KOPT-K1 (cell line): ENCODE results near the gene PGRMC1.
A peak's percentile ranks its signal among the peaks of the same experiment; 100 is the strongest.

Source experiments
- H3K27ac ChIP-seq: fragments of 200-600 bp; sonication (generic); 2 replicates; pipeline ENCODE4 v1.5.1; 2016; ENCODE audit warnings: antibody characterized with exemption, mild to moderate bottlenecking, low read depth, low read length; ENCODE audit not compliant: poor library complexity, severe bottlenecking
- H3K36me3 ChIP-seq: fragments of 200-600 bp; sonication (generic); 2 replicates; pipeline ENCODE4 v1.5.1; 2017; ENCODE audit warnings: antibody characterized with exemption, mild to moderate bottlenecking, low read length, moderate library complexity; ENCODE audit not compliant: insufficient read depth
- H3K9me3 ChIP-seq: fragments of 200-600 bp; sonication (generic); 2 replicates; pipeline ENCODE4 v1.5.1; 2017; ENCODE audit warnings: antibody characterized with exemption, low read length, mild to moderate bottlenecking; ENCODE audit not compliant: insufficient read depth, poor library complexity, severe bottlenecking

The PGRMC1 gene

DNA sequence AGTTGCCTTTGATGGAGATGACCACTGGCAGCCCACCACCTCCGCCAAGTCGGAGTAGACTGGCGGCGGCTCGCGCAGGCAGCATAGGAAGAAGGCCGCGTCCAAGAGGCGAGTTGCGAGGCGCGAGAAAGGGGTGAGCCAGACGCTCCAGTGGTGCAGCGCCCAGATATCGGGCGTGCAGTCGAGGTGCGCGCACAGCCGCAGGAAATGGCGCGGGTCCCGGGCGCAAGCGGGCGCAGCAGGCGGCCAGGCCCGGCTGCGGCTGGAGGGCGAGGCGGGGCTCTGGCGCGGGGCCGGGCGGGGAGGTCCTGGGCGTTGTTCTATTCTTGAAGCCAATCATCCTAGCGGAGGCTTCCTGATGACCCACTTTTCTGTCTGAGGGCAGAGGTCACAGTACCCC, 13.2 kb upstream of the PGRMC1 start:
- Histone ChIP-seq H3K27ac (no peak overlapping the region), H3K9me3 (no peaks in the 10 kb centered on the region), H3K36me3 (no peaks in the 10 kb centered on the region)

DNA sequence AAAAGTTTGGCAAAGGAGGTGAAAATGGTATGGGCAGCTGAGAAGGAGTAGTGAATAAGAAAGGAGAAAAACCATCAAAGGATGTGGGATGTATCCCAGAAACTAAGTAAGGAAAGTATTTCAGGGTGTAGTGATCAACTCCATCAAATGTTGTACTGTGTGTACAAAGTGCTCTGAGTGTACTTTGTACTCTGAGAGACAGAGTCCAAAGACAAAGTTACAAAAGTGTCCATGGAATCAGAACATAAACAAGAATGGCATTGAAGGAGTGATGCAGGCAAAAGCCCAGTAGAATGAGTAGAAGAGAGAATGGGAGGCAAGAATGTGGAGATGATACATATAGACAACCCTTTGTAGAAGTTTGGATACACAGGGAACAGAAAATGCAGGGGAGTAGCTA, 12.3 kb upstream of the PGRMC1 start:
- Histone ChIP-seq H3K36me3 (no peaks in the 10 kb centered on the region), H3K9me3 (no peaks in the 10 kb centered on the region), H3K27ac (no peak overlapping the region)

DNA sequence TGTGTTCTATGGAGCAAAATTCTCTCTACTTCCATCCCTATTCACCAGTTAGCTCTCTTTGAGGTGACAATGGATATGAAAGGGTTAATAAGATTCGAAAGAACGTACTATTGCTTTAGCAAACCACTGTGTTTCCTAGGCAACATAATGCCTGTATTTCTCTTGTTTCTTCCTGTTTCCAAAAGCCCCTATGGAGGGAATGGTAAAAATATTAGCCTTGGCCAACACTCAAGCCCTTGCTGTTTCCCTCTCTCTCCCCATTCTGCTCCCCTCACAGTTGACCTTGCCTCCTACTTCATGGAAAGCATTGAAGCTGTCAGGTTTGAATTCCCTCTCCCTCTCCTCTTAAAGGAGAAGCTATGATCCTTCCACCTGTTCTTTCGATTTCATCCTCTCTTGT, 9.6 kb upstream of the PGRMC1 start:
- no peaks in the 10 kb centered on the region for H3K9me3 ChIP-seq
- no peaks in the 10 kb centered on the region for H3K36me3 ChIP-seq
- H3K27ac ChIP-seq: no peak overlapping the region

DNA sequence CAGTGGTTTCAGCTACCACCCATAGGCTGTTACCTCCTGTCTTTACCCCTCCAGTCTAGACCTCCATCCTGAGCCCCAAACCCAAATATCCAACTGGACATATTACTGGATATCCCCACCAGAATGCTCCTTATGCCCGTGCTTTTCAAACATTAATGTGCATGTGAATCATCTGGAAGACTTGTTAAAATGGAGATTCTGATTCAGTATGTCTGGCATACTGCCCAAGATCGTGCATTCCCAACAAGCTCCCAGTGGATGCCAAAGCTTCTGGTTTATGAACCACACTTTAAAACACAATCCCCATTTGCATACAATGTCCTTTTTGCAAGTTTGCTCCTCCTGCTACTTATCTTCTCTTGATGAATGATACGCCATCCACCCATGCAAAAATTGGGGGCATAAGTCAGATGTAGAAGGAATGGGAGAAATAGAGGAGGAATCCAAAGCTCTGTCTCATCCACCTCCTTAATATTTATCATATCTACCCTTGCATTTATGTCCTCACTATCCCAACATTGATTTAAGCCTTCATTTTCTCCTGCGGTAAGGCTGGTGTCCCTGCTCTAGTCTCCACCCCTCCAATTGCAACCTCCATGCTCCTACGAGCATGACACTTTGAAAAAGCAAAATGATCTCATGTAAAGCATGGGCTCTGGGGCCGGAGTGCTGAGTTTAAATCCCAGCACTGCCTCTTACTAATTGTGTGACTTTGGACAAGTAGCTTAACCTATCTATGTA, 7.4 kb upstream of the PGRMC1 start:
- no peaks in the 10 kb centered on the region for H3K36me3 ChIP-seq
- no peak overlapping the region for H3K27ac ChIP-seq

DNA sequence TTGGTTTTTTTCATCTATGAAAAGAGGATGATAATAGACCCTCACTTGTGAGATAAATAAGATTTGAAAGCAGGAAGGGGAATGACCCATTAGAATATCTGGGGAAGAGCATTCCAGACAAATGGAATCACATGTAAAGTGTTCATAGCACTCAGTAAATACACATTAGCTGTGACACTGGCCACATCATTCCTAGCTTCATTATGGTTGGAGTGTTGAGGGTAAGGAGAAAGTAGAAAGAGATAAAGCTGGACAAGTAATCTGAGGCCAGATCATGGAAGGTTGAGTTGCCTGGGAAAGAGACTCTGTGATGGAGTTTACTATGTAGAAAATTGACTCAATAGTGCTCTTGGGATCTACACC, 6.9 kb upstream of the PGRMC1 start:
- Histone ChIP-seq H3K36me3 (no peaks in the 10 kb centered on the region), H3K27ac (no peak overlapping the region), H3K9me3 (no peaks in the 10 kb centered on the region)

More for the DNA sequence above, 7.4 kb upstream of the PGRMC1 start:
- no peaks in the 10 kb centered on the region for H3K9me3 ChIP-seq

DNA sequence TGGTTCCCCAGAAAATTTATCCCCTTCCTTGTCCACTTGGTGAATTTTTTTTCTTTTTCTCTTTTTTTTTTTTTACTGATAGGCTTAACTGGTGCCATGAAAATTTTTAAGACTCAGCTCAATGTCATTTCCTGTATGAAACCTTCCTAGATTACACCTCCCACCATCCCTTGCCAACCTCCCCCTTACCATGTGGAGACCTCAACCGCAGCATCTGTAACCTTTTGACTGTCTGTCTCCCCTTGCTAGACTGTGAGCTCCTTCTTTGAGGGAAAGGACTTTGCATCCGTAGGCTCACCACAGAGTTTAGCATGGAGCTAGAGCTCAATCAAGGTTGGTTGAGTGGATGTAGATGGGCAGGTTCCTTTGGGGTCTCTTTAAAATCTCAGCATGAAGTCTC, 5.2 kb upstream of the PGRMC1 start:
- no peaks in the 10 kb centered on the region for H3K9me3 ChIP-seq
- H3K27ac ChIP-seq: no peak overlapping the region
- no peaks in the 10 kb centered on the region for H3K36me3 ChIP-seq

DNA sequence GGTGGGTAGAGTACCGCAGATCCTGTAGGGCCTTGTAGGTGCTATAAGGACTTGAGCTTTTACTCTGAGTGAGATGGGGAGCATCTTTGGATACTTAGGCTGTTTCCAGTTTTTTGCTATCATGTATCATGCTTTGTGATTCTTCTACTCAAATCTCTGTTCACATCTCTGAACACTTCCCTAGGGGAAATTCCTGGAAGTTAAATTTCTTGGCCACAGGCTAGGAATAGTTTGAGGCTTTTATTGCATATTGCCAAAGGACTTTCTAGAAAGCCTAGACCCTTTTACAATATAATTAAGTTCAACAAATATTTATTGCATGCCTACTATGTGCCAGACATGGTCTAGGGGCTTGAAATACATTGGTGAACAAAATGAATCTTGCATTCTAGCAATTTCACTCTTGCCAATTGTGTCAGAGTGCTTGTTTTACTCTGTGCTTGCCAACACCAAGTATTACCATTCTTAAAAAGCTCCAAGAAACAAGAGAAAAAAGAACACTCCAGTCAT, 4.1 kb upstream of the PGRMC1 start:
- no peak overlapping the region for H3K27ac ChIP-seq

DNA sequence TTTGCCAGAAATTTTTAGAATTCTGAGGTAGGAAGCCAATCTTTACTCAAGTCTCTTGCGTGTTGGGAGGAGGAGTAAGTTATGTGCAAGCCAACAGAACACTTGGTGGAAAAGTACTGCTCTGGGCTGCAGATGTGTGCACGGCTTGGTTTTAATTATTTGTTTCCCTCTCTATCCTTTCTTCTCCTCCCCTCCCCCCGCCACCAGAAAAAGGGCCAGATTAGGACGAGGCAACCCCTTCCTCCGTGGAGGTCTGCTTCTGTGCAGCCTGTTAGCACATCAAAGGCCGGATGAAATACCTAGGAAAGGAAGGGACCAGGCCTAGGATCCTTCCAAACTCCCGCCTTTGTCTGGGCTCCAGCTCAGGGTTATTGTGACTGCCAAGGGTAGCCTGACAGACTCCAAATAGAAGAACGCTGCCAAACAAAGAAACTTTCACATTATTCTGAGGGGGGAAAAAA, 1.0 kb upstream of the PGRMC1 start:
- no peaks in the 10 kb centered on the region for H3K9me3 ChIP-seq
- H3K36me3 ChIP-seq: peaks cover 7% of the 10 kb centered on the region
- H3K27ac ChIP-seq: no peak overlapping the region

More for the DNA sequence above, 4.1 kb upstream of the PGRMC1 start:
- H3K36me3 ChIP-seq: no peaks in the 10 kb centered on the region
- H3K9me3 ChIP-seq: no peaks in the 10 kb centered on the region

DNA sequence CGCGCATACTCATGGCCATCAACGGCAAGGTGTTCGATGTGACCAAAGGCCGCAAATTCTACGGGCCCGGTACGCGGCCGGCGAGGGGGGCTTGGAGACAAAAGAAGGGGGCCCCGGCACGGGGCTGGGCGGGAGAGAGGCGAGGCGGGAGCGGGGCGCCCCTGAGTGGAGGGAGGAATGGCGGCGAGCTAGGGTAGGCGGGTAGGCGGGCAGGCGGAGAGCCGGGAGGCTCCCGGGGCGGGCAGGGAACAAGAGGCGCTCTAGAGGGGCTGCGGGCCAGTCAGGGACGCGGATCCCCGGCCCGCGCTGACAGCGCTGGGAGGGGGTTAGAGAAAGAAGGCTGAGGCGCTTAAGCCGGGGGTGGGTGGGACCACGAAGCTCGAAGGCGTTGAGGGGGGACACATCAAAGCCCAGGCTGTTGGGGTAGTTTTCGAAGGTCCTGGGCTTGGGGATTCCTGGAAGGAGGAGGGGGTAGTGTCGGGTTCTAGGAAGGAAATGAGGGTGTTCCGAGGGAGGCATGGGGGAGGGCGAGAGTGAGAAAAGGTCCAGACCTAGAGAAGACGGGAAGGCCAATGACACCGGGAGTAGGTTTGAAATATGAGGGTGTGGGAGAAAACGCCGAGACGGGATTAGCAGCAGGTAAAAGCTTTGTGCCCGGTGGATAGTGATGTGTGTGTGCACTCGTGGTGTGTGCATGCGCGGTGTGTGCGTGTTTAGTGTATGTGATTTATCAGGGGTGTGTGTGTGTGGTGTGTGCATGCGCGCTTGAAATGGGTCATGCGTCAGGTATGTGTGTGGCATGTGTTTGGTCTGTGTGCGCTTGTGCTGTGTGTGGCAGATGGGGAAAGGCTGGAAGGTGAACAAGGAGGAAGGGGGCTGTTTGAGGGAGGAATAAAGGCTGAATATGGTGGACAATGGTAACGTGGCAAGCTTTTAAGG, 807 bp downstream of the PGRMC1 start:
- Histone ChIP-seq H3K27ac (peak overlapping the region; percentile 79), H3K36me3 (peaks cover 25% of the 10 kb centered on the region), H3K9me3 (no peaks in the 10 kb centered on the region)

DNA sequence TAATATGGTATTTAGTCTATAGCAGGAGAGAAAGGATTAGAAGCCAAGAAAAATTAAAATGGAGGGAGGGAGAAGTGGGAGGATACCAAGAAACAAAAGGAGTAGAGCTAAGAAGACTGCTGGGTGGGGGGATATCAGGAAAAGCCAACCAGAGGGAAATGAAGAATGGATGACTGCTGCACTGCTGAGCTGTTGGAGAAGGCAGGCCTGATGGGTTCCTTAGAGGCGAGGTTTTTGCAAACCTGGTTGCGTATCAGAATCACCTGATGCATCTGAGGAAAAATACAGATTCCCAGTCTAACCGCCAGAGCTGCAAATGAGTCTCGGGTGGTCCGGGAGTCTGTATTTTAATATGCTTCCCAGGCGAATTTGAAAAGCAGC, 1.5 kb downstream of the PGRMC1 start:
- Histone ChIP-seq H3K9me3 (no peaks in the 10 kb centered on the region), H3K27ac (peak overlapping the region; percentile 79), H3K36me3 (peaks cover 31% of the 10 kb centered on the region)

DNA sequence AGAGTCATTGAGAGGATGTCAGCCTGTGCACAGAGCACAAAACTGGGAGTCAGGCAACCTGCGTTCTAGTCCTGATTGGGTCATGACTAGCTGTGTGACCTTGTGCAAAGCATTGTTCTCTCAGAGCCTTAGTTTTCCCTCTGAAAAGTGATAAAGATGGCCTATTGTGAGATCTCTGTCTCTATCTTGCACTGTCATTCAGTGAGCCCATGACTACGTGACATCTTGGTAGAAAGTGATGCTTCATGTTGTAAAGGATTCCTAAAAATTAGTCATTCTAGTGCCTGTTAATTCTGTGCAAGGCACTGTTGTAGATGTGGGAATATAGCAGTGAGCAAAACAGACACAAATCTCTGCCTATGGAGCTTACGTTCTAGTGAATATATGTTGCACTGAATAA, 2.5 kb downstream of the PGRMC1 start:
- H3K27ac ChIP-seq: no peak overlapping the region
- no peaks in the 10 kb centered on the region for H3K9me3 ChIP-seq
- peaks cover 41% of the 10 kb centered on the region for H3K36me3 ChIP-seq

DNA sequence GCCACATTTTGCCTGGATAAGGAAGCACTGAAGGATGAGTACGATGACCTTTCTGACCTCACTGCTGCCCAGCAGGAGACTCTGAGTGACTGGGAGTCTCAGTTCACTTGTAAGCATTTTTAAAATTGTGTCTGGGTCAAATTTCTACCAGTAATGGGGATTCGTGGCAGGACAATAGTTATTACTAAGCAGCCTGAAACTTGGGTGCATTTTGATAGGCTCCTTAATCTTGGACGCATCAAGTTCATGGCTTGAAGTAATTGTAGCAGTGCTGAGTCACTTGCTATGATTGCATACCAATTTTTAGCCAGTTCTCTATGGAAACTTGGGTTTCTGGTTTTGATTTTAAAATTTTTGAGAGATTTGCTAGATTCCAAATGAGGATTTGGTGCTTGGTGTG, 4.3 kb downstream of the PGRMC1 start:
- Histone ChIP-seq H3K27ac (no peak overlapping the region), H3K36me3 (peaks cover 59% of the 10 kb centered on the region), H3K9me3 (no peaks in the 10 kb centered on the region)

DNA sequence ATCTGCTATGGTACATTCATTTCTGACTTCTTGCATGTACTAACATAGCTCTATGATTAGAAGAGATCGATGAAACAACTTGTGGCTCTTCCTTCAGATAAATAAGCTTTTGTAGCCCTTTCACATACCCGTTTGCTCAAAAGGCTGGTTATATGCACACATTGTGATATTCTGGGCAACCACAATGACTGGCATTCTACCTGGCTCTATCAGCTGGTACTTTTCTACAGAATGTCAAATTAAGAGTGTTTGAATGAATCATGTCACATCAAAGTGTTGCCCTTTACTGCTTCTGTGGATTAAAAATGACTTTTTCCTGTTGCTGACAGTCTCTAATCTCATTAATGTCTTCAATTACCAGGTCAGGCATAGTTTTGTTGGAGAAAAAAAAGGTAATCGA, 11.6 kb downstream of the PGRMC1 start:
- Histone ChIP-seq H3K36me3 (peaks cover 54% of the 10 kb centered on the region), H3K9me3 (no peaks in the 10 kb centered on the region), H3K27ac (no peak overlapping the region)

DNA sequence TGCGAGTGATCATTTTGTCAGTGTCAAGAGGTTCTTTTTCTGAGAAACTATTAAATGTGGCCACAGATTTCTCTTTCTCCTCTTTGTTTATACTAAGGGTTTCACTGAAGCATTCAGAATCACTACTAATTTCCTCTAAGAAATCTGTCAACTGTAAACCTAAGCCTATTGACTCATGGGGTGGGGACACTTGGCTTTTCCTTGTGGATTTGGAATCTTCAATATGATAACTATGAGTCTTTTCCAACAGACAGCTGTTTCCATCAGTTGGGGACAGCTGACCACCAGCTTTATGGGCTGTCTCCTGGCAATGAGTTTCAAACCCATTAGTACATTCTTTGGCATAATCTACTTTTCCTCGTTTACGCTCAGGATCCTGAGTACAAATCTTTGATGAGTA, 13.8 kb downstream of the PGRMC1 start:
- H3K27ac ChIP-seq: no peak overlapping the region
- peaks cover 32% of the 10 kb centered on the region for H3K36me3 ChIP-seq
- H3K9me3 ChIP-seq: no peaks in the 10 kb centered on the region

DNA sequence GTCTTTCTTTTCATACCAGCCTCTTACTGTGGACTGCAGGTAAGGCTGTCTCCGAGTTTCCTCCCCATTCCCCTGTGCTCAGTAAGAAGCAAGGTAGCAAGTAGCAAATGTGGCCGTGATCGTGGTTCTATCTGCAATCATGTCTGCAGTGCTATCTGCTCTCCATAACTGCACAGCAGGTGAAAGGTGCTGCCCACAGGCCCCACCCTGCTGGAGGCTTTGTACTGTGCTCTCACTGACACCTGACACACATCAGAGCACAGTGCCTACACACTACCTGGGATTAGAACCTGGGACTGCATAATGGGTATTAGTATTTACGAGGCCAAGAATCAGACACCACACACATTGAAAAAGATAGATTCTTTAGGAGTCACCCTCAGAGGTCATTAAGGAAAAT, 15.3 kb downstream of the PGRMC1 start:
- Histone ChIP-seq H3K36me3 (peaks cover 17% of the 10 kb centered on the region), H3K27ac (no peak overlapping the region), H3K9me3 (no peaks in the 10 kb centered on the region)
